ENCODE measurements around the gene MYH11. TPM values are rescaled to one million over a fixed set of nuclear protein-coding genes. Genes with fewer than 3 reads are reported as not detected.
"Not testable (repeated sequence)": the region's sequence is repeated elsewhere in the genome, so short reads cannot be mapped to it uniquely, and the experiment has no call there.

MYH11 gene
- total RNA-seq, 1 donor from 2014 or later, result not detected

DNA sequence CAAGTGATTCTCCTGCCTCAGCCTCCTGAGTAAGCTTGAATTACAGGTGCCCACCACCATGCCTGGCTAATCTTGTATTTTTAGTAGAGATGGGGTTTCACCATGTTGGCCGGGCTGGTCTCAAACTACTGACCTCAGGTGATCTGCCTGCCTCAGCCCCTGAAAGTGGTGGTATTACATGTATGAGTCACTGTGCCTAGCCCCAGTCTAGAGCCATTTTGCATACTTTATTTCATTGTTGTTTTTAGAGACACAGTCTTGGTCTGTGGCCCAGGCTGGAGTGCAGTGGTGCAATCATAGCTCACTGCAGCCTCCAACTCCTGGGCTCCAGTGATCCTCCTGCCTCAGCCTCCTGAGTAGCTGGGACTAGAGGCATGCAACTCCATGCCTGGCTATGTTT lies 164.3 kb downstream of the MYH11 start:
- H3K4me3 Mint-ChIP-seq; H3K27ac Mint-ChIP-seq; intact Hi-C loops (cut with micrococcal nuclease); H3K4me1 Mint-ChIP-seq (ENCODE audit: low read depth); H3K27me3 Mint-ChIP-seq (ENCODE audit: insufficient read depth); DNase-seq (ENCODE audit: low spot score); H3K9me3 Mint-ChIP-seq: not testable (repeated sequence)
- H3K36me3 Mint-ChIP-seq (ENCODE audit: low read depth), result peaks cover 66% of the 10 kb centered on the region

DNA sequence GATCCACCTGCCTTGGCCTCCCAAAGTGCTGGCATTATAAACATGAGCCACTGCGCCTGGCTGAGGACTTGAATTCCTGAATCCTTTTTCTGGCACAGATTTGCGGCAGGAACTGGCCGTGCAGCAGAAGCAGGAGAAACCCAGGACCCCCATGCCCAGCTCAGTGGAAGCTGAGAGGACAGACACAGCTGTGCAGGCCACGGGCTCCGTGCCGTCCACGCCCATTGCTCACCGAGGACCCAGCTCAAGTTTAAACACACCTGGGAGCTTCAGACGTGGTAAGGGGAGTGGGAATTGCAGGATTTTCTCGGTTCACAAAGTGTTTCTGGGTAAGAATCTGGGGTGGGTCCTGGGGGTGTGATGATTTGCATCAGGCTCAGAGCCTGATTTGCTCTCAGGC lies 165.8 kb downstream of the MYH11 start:
- Mint-ChIP-seq H3K36me3 (ENCODE audit: low read depth) (peaks cover 65% of the 10 kb centered on the region), H3K4me1 (ENCODE audit: low read depth) (no peaks in the 10 kb centered on the region), H3K9me3 (no peaks in the 10 kb centered on the region), H3K27ac (no peak overlapping the region), H3K4me3 (no peak overlapping the region), H3K27me3 (ENCODE audit: insufficient read depth) (no peaks in the 10 kb centered on the region)
- intact Hi-C loops (cut with micrococcal nuclease), result no loop called here
- DNase-seq (ENCODE audit: low spot score), result no peak

DNA sequence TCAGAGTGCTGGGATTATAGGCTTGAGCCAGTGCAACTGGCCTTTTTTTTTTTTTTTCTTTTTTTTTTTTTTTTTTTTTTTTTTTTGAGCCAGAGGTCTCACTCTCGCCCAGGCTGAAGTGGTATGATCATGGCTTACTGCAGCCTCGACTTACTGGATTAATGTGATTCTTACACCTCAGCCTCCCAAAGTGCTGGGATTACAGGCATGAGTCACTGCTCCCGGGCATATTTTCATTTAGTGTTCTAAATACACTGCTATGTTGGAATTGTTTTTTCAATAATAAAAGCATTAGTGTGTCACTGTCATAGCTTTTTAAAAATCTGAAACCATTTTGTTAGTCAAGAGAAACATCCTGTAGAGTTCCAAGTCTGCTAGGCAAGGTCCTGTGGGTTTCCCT lies 166.5 kb downstream of the MYH11 start:
- peaks cover 64% of the 10 kb centered on the region for H3K36me3 Mint-ChIP-seq (ENCODE audit: low read depth)
- DNase-seq (ENCODE audit: low spot score), result no peak
- H3K9me3 Mint-ChIP-seq, result no peaks in the 10 kb centered on the region
- H3K27ac Mint-ChIP-seq, result no peak overlapping the region
- no peaks in the 10 kb centered on the region for H3K27me3 Mint-ChIP-seq (ENCODE audit: insufficient read depth)
- intact Hi-C loops (cut with micrococcal nuclease), result no loop called here
- H3K4me1 Mint-ChIP-seq (ENCODE audit: low read depth), result no peaks in the 10 kb centered on the region
- H3K4me3 Mint-ChIP-seq, result no peak overlapping the region

DNA sequence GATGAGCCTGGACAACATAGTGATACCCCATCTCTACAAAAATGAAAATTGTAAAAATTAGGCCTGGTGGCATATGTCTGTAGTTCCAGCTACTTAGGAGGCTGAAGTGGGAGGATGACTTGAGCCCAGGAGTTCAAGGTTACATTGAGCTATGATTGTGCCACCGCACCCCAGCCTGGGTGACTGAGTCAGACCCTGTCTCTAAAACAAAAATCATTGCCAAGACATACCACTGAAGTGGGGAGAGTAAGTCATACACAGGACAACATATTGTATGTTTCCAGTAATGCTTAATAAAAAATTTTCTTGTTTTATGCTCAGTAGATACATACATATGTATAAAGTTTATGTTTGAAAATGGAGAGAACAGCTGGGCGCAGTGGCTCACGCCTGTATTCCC lies 167.5 kb downstream of the MYH11 start:
- no peaks in the 10 kb centered on the region for H3K9me3 Mint-ChIP-seq
- no peak for DNase-seq (ENCODE audit: low spot score)
- H3K36me3 Mint-ChIP-seq (ENCODE audit: low read depth), result peaks cover 60% of the 10 kb centered on the region
- H3K27ac Mint-ChIP-seq, result no peak overlapping the region
- no peak overlapping the region for H3K4me3 Mint-ChIP-seq
- intact Hi-C loops (cut with micrococcal nuclease), result no loop called here
- H3K27me3 Mint-ChIP-seq (ENCODE audit: insufficient read depth), result no peaks in the 10 kb centered on the region
- H3K4me1 Mint-ChIP-seq (ENCODE audit: low read depth), result no peaks in the 10 kb centered on the region

DNA sequence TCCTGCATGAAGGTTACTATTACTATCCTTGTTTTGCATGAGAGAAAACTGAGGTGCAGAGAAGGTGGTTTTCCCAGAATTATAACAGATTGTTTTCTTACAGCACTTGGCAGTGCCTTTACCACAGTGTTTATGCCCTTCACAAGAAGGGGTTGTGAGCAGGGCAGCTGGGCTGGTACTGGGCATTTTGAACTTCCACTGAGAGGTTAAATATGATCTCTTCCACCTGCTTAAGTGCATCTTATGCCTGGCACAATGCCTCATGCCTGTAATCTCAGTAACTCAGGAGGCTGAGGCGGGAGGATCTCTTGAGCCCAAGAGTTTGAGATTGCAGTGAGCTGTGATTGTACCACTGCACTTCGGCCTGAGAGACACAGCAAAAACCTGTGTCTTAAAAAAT lies 170.5 kb downstream of the MYH11 start:
- no peak for DNase-seq (ENCODE audit: low spot score)
- Mint-ChIP-seq H3K27ac (no peak overlapping the region), H3K36me3 (ENCODE audit: low read depth) (peaks cover 42% of the 10 kb centered on the region), H3K4me3 (no peak overlapping the region), H3K4me1 (ENCODE audit: low read depth) (peaks cover 7% of the 10 kb centered on the region), H3K27me3 (ENCODE audit: insufficient read depth) (no peaks in the 10 kb centered on the region), H3K9me3 (no peaks in the 10 kb centered on the region)
- intact Hi-C loops (cut with micrococcal nuclease), result no loop called here

DNA sequence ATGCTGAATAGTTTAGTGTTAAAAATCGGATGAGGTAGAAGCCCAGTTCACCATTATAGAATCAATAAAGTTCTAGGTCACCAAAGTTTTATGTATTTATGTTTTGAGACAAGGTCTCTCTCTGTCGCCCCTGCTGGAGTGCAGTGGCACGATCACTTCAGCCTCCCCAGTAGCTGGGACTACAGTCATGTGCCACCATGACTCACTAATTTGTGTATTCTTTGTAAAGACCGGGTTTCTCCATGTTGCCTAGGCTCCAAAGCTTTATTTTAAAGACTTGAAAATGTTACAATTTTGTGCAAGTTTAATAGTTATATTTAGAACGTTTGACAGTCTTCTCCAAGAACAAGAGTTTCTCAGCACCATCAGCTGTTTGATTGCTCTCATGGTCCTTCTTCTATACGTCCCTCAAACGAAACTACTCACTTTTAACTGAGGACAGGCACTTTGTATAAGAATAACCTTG lies 174.7 kb downstream of the MYH11 start:
- intact Hi-C loops (cut with micrococcal nuclease), result loop anchor here (1.0 kb wide), 1 partner anchor 39 kb away; the partner anchor contains the start of gene MARF1
- H3K36me3 Mint-ChIP-seq (ENCODE audit: low read depth), result peaks cover 43% of the 10 kb centered on the region
- no peaks in the 10 kb centered on the region for H3K9me3 Mint-ChIP-seq
- peak overlapping the region; percentile 19 for H3K27ac Mint-ChIP-seq
- no peak overlapping the region for H3K4me3 Mint-ChIP-seq
- no peaks in the 10 kb centered on the region for H3K27me3 Mint-ChIP-seq (ENCODE audit: insufficient read depth)
- H3K4me1 Mint-ChIP-seq (ENCODE audit: low read depth), result peaks cover 12% of the 10 kb centered on the region
- peak; percentile 25 for DNase-seq (ENCODE audit: low spot score)

DNA sequence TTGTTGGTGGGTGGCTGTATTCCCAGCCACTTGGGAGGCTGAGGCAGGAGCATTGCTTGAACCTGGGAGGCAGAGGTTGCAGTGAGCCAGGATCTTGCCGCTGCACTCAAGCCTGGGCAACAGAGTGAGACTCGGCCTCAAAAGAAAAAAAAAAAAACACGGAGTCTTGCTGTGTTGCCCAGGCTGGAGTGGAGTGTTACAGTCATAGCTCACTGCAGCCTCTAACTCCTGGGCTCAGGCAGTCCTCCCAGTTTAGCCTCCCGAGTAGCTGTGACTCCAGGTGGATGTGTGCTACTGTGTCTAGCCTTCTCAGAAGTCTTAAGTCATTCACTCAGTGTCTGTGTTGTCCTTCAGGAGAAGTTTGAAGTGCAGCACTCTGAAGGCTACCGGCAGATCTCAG lies 179.4 kb downstream of the MYH11 start:
- Mint-ChIP-seq H3K36me3 (ENCODE audit: low read depth) (peaks cover 41% of the 10 kb centered on the region), H3K27ac (no peak overlapping the region), H3K4me1 (ENCODE audit: low read depth) (peaks cover 43% of the 10 kb centered on the region), H3K27me3 (ENCODE audit: insufficient read depth) (no peaks in the 10 kb centered on the region), H3K4me3 (no peak overlapping the region), H3K9me3 (no peaks in the 10 kb centered on the region)
- intact Hi-C loops (cut with micrococcal nuclease), result no loop called here
- DNase-seq (ENCODE audit: low spot score), result no peak

DNA sequence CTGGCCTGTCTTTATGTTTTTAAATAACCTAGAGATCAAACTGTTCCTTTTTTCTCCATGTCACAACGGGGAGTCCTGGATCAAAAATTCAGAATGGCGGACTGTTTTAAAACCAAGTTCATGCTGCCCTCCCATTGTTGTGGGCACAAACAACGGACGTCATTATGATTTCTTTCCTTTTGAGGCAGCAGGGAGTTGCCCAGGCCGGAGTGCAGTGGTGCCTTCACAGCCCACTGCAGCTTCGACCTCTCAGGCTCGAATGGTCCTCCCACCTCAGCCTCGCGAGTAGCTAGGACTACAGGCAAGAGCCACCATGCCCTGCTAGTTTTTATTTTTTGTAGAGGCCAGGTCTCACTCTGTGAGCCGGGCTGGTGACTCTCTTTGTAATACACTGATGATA lies 180.3 kb downstream of the MYH11 start:
- Mint-ChIP-seq H3K4me3 (no peak overlapping the region), H3K36me3 (ENCODE audit: low read depth) (peaks cover 38% of the 10 kb centered on the region), H3K27ac (peak overlapping the region; percentile 18), H3K4me1 (ENCODE audit: low read depth) (peaks cover 44% of the 10 kb centered on the region), H3K9me3 (no peaks in the 10 kb centered on the region), H3K27me3 (ENCODE audit: insufficient read depth) (no peaks in the 10 kb centered on the region)
- intact Hi-C loops (cut with micrococcal nuclease), result no loop called here
- no peak for DNase-seq (ENCODE audit: low spot score)

DNA sequence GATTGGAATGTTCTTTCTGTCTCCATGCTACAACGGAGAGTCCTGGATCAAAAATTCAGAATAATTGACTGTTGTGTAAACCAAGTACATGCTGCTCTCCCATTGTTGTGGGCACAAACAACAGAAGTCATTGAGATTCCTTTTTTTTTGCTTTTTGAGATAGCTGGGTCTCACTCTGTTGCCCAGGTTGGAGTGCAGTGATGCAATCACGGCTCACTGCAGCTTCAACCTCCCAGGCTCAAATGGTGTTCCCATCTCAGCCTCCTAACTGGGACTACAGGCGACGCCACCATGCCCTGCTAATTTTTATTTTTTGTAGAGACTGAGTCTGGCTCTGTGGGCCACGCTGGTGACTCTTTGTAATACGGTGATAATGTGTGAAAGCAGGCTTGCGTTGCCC lies 182.3 kb downstream of the MYH11 start:
- peaks cover 57% of the 10 kb centered on the region for H3K4me1 Mint-ChIP-seq (ENCODE audit: low read depth)
- intact Hi-C loops (cut with micrococcal nuclease), result no loop called here

DNA sequence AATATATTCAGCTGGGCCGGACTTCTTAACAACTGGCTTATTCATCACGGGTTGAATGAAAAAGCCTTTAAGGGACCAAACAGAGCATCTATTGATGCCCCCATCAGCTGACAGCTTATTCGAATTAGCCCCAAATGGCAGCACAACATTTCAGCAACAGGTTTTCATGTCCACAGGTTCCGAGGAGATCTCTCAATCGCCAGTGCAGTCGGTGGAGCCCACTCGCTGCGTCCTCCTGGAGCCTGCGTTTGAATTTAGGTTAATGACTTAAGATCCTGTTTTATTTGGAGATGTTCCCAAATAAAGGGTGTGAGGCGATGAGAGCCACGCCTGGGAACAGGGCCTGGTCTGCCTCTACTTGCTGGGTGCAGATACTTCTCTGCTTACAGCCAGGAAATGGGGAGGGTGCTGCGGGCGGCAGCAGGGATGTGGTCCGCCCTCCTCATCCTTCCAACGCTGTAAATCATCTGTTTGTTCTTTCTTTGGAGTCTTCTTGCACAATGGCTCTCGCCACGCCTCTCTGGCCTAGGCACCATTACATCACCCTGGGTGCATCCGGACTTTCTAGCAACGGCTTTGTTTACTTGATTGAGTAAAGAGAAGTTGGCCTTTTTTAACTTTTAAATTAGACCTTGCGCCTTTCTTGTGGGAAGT lies 184.2 kb downstream of the MYH11 start:
- no peaks in the 10 kb centered on the region for H3K27me3 Mint-ChIP-seq (ENCODE audit: insufficient read depth)
- peaks cover 37% of the 10 kb centered on the region for H3K36me3 Mint-ChIP-seq (ENCODE audit: low read depth)
- DNase-seq (ENCODE audit: low spot score), result peak; percentile 84
- peak overlapping the region; percentile 97 for H3K27ac Mint-ChIP-seq
- peaks cover 57% of the 10 kb centered on the region for H3K4me1 Mint-ChIP-seq (ENCODE audit: low read depth)
- no peaks in the 10 kb centered on the region for H3K9me3 Mint-ChIP-seq
- intact Hi-C loops (cut with micrococcal nuclease), result loop anchor here (1.0 kb wide), 2 partner anchors 22 to 29 kb away; partner anchors contain the start of genes MARF1 and NDE1
- peak overlapping the region; percentile 75 for H3K4me3 Mint-ChIP-seq

More for the DNA sequence above, 182.3 kb downstream of the MYH11 start:
- peak overlapping the region; percentile 62 for H3K27ac Mint-ChIP-seq
- no peak overlapping the region for H3K4me3 Mint-ChIP-seq
- H3K27me3 Mint-ChIP-seq (ENCODE audit: insufficient read depth), result no peaks in the 10 kb centered on the region
- DNase-seq (ENCODE audit: low spot score), result no peak
- peaks cover 45% of the 10 kb centered on the region for H3K36me3 Mint-ChIP-seq (ENCODE audit: low read depth)
- no peaks in the 10 kb centered on the region for H3K9me3 Mint-ChIP-seq

DNA sequence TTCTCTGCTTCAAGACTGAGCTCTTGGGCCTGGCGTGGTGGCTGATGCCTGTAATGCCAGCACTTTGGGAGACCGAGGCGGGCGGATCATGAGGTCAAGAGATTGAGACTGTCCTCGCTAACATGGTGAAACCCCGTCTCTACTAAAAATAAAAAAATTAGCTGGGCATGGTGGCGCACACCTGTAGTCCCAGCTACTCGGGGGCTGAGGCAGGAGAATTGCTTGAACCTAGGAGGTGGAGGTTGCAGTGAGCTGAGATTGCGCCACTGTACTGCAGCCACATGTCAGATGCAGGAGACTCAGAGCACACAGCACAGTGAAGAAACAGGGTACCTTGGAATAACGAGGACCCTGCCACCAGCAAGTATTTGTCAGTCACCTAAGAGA lies 184.7 kb downstream of the MYH11 start:
- H3K27ac Mint-ChIP-seq, result peak overlapping the region; percentile 97
- peaks cover 39% of the 10 kb centered on the region for H3K36me3 Mint-ChIP-seq (ENCODE audit: low read depth)
- peak overlapping the region; percentile 75 for H3K4me3 Mint-ChIP-seq
- DNase-seq (ENCODE audit: low spot score); H3K9me3 Mint-ChIP-seq; H3K27me3 Mint-ChIP-seq (ENCODE audit: insufficient read depth): not testable (repeated sequence)
- peaks cover 57% of the 10 kb centered on the region for H3K4me1 Mint-ChIP-seq (ENCODE audit: low read depth)
- intact Hi-C loops (cut with micrococcal nuclease), result loop anchor here (1.0 kb wide), 2 partner anchors 22 to 29 kb away; partner anchors contain the start of genes MARF1 and NDE1

DNA sequence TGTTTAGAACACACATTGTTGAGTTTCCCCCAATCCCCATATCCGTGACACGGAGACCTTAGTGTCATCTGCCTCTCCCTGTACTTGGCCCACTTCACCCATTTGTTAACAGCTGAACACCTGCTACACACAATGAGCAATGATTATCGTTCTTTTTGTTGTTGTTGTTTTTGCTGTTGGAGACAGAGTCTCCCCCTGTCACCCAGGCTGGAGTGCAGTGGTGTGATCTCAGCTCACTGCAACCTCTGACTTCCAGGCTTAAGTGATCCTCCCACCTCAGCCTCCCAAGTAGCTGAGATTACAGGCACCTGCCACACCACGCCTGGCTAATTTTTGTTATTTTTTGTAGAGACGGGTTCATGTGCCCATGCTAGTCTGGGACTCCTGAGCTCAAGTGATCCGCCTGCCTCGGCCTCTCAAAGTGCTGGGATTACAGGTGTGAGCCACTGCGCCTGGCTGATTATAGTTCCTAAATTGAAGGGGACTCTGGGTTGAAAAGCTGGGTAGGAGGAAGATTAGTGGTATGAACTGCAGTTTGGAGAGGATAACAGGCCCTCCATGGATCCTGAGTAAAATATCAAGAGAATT lies 185.2 kb downstream of the MYH11 start:
- intact Hi-C loops (cut with micrococcal nuclease), result loop anchor here (1.0 kb wide), 2 partner anchors 21 to 28 kb away; partner anchors contain the start of genes MARF1 and NDE1
- H3K27ac Mint-ChIP-seq, result peak overlapping the region; percentile 97
- H3K4me3 Mint-ChIP-seq, result no peak overlapping the region
- peaks cover 53% of the 10 kb centered on the region for H3K4me1 Mint-ChIP-seq (ENCODE audit: low read depth)
- no peaks in the 10 kb centered on the region for H3K27me3 Mint-ChIP-seq (ENCODE audit: insufficient read depth)
- no peaks in the 10 kb centered on the region for H3K9me3 Mint-ChIP-seq
- DNase-seq (ENCODE audit: low spot score), result no peak
- H3K36me3 Mint-ChIP-seq (ENCODE audit: low read depth), result peaks cover 40% of the 10 kb centered on the region

DNA sequence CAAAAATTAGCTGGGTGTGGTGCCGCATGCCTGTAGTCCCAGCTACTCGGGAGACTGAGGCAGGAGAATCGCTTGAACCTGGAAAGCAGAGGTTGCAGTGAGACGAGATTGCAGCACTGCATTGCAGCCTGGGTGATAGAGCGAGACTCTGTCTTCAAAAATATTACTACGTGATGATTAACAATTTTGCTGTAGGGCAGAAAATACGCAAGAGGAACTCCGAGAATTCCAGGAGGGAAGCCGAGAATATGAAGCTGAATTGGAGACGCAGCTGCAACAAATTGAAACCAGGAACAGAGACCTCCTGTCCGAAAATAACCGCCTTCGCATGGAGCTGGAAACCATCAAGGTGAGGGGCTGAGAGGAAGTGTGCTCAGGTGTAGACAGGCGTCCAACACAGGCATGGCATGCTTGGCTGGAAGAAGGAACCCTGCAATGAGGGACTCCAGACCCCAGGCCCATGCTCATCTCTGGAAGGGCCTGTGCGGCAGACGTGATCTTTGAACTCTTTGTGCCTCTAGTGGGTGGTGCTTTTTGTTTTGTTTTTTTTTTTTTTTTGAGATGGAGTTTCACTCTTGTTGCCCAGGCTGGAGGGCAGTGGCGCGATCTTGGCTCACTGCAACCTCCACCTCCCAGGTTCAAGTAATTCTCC lies 189.6 kb downstream of the MYH11 start:
- no peak for DNase-seq (ENCODE audit: low spot score)
- Mint-ChIP-seq H3K27ac (no peak overlapping the region), H3K36me3 (ENCODE audit: low read depth) (peaks cover 39% of the 10 kb centered on the region), H3K4me1 (ENCODE audit: low read depth) (peaks cover 25% of the 10 kb centered on the region), H3K4me3 (no peak overlapping the region), H3K9me3 (no peaks in the 10 kb centered on the region), H3K27me3 (ENCODE audit: insufficient read depth) (no peaks in the 10 kb centered on the region)
- intact Hi-C loops (cut with micrococcal nuclease), result no loop called here
